ENCODE results near the gene SLAIN1. TPM values are rescaled to one million over a fixed set of nuclear protein-coding genes. Genes with fewer than 3 reads are reported as not detected.

Gene SLAIN1
- total and polyA plus RNA-seq, 10 of the 15 experiments (the other 5 are each of a cell fraction or from before 2014, with no cell fraction given) = 11.9 to 140 (median 56.9) TPM

DNA sequence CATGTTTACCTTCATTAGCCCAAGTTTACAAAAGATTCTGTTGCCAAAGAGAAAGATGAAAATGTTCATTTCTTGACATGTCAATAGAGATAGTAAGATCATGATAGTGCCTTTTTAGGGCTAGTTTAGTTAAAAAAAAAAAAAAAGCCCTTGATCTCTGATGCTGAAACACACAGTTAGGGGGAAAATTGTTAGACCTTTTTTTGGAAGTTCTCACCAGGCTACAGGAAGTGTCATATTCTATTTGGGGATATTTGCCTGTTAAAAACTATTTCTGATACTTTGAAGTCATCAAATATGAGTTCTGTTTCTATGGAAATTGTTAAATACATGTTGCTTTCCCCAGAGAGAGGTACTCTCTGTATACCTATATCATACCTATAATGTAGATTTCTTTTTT, 21.6 kb downstream of the SLAIN1 start (continued):
- TF ChIP-seq RFX5 (IDR thresholded peaks at IDR 0.05; ENCODE audit: low read depth, low read length) = no peak
- no peak for TF ChIP-seq TARDBP (IDR thresholded peaks at IDR 0.05; ENCODE audit: borderline replicate concordance)
- TF ChIP-seq FOXK2 (IDR thresholded peaks at IDR 0.05) = no peak
- TF ChIP-seq YBX1 (IDR thresholded peaks at IDR 0.05) = no peak
- TF ChIP-seq ETV6 (conservative IDR thresholded peaks at IDR 0.05 in 1 of 2, IDR thresholded peaks at IDR 0.05 in 1 of 2; ENCODE audit: borderline replicate concordance in 1 of 2, low read depth in 1 of 2) = peak in 1 of 2 experiments; percentile 60; a peak in 1 of 4 replicates
- TF ChIP-seq TCF12 (IDR thresholded peaks at IDR 0.05; ENCODE audit: low read depth, low read length) = no peak
- TF ChIP-seq NRF1 (conservative IDR thresholded peaks at IDR 0.05; ENCODE audit: low read depth, low read length) = no peak
- no peak for TF ChIP-seq STAT1 (conservative IDR thresholded peaks at IDR 0.05)
- TF ChIP-seq SREBF1 (IDR thresholded peaks at IDR 0.05; ENCODE audit: low read length) = no peak
- no peak for TF ChIP-seq CHD2 (IDR thresholded peaks at IDR 0.05; ENCODE audit: borderline replicate concordance, low read depth, low read length)
- TF ChIP-seq EZH2 (IDR thresholded peaks at IDR 0.05; ENCODE audit: borderline replicate concordance, control insufficient read depth, low read depth, low read length) = no peak
- TF ChIP-seq, protein P1, sequence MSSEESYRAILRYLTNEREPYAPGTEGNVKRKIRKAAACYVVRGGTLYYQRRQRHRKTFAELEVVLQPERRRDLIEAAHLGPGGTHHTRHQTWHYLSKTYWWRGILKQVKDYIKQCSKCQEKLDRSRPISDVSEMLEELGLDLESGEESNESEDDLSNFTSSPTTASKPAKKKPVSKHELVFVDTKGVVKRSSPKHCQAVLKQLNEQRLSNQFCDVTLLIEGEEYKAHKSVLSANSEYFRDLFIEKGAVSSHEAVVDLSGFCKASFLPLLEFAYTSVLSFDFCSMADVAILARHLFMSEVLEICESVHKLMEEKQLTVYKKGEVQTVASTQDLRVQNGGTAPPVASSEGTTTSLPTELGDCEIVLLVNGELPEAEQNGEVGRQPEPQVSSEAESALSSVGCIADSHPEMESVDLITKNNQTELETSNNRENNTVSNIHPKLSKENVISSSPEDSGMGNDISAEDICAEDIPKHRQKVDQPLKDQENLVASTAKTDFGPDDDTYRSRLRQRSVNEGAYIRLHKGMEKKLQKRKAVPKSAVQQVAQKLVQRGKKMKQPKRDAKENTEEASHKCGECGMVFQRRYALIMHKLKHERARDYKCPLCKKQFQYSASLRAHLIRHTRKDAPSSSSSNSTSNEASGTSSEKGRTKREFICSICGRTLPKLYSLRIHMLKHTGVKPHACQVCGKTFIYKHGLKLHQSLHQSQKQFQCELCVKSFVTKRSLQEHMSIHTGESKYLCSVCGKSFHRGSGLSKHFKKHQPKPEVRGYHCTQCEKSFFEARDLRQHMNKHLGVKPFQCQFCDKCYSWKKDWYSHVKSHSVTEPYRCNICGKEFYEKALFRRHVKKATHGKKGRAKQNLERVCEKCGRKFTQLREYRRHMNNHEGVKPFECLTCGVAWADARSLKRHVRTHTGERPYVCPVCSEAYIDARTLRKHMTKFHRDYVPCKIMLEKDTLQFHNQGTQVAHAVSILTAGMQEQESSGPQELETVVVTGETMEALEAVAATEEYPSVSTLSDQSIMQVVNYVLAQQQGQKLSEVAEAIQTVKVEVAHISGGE (CRISPR knock-in tag; IDR thresholded peaks at IDR 0.05) = no peak
- TF ChIP-seq NFYA (IDR thresholded peaks at IDR 0.05; ENCODE audit: borderline replicate concordance, low read depth, low read length) = no peak
- peak; percentile 10; the same call in 1 of the 2 replicates for TF ChIP-seq RAD21 (IDR thresholded peaks at IDR 0.05; ENCODE audit: insufficient read depth, low read depth, low read length)
- no peak for TF ChIP-seq RCOR1 (conservative IDR thresholded peaks at IDR 0.05; ENCODE audit: low read depth, low read length)
- no peak for TF ChIP-seq RAD51 (IDR thresholded peaks at IDR 0.05)
- peak; percentile 96; the same call in 1 of the 2 replicates for TF ChIP-seq FOXM1 (IDR thresholded peaks at IDR 0.05; ENCODE audit: low read depth, low read length)
- TF ChIP-seq POLR2AphosphoS2 (IDR thresholded peaks at IDR 0.05; ENCODE audit: low read depth, low read length) = no peak
- TF ChIP-seq, protein P2, sequence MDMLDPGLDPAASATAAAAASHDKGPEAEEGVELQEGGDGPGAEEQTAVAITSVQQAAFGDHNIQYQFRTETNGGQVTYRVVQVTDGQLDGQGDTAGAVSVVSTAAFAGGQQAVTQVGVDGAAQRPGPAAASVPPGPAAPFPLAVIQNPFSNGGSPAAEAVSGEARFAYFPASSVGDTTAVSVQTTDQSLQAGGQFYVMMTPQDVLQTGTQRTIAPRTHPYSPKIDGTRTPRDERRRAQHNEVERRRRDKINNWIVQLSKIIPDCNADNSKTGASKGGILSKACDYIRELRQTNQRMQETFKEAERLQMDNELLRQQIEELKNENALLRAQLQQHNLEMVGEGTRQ (IDR thresholded peaks at IDR 0.05; ENCODE audit: borderline replicate concordance, low read depth, low read length) = no peak
- TF ChIP-seq ZZZ3 (IDR thresholded peaks at IDR 0.05; ENCODE audit: control insufficient read depth, insufficient read length, low read depth) = no peak
- TF ChIP-seq WRNIP1 (IDR thresholded peaks at IDR 0.05; ENCODE audit: borderline replicate concordance, low read depth, low read length) = no peak
- no peak for TF ChIP-seq PAX5 (IDR thresholded peaks at IDR 0.05; ENCODE audit: borderline replicate concordance, low read depth, low read length)
- no peak for TF ChIP-seq MXI1 (IDR thresholded peaks at IDR 0.05; ENCODE audit: low read depth, low read length)
- TF ChIP-seq IRF5 (IDR thresholded peaks at IDR 0.05; ENCODE audit: borderline replicate concordance) = no peak
- no peak for TF ChIP-seq ZNF24 (IDR thresholded peaks at IDR 0.05)
- peak; percentile 83 for TF ChIP-seq MEF2B (IDR thresholded peaks at IDR 0.05; ENCODE audit: partially characterized antibody, poor library complexity, severe bottlenecking)
- no peak for TF ChIP-seq LARP7 (IDR thresholded peaks at IDR 0.05)
- TF ChIP-seq NFYB (IDR thresholded peaks at IDR 0.05; ENCODE audit: insufficient read depth, low read depth, low read length) = no peak
- TF ChIP-seq KLF5 (IDR thresholded peaks at IDR 0.05; ENCODE audit: partially characterized antibody) = no peak

Measured in GM12878 (cell line).